Measurements from ENCODE around the gene PSMD7.

DNA sequence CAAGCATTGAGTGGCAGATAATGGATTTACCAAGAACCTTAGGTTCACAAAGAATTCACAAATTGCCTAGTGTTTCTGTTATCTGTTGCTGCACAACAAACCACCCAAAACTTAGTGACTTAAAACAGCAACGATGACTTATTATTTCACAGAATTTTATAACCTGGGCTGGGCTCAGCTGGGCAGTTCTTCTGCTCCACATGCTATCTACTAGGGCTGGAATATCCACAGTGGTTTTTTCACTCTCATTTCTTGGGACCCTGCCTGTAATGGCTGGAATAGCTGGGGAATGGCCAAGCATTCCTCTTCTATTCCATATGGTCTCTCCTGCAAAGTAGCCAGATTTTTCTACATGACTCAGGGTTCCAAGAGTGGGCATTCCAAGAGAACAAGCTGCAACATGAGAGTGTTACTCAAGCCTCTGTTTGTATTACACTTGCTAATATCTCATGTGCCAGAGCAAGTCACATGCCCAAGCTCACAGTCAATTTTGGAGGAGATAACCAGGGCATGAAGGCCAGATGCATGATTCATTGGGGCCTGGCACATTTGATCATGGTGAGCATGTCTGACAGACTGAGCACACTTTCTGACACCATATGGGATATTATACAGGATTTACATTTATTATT is 4.9 kb upstream of the PSMD7 start:
- TF ChIP-seq, protein P1, sequence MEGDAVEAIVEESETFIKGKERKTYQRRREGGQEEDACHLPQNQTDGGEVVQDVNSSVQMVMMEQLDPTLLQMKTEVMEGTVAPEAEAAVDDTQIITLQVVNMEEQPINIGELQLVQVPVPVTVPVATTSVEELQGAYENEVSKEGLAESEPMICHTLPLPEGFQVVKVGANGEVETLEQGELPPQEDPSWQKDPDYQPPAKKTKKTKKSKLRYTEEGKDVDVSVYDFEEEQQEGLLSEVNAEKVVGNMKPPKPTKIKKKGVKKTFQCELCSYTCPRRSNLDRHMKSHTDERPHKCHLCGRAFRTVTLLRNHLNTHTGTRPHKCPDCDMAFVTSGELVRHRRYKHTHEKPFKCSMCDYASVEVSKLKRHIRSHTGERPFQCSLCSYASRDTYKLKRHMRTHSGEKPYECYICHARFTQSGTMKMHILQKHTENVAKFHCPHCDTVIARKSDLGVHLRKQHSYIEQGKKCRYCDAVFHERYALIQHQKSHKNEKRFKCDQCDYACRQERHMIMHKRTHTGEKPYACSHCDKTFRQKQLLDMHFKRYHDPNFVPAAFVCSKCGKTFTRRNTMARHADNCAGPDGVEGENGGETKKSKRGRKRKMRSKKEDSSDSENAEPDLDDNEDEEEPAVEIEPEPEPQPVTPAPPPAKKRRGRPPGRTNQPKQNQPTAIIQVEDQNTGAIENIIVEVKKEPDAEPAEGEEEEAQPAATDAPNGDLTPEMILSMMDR (IDR thresholded peaks at IDR 0.05 in 2 of 3, conservative IDR thresholded peaks at IDR 0.05 in 1 of 3; ENCODE audit: borderline replicate concordance in 1 of 3, insufficient read depth in 1 of 3, low read depth in 2 of 3, low read length in 2 of 3), result no peak
- TF ChIP-seq SP1 (IDR thresholded peaks at IDR 0.05; ENCODE audit: low read depth) (no peak), EGR1 (IDR thresholded peaks at IDR 0.05; ENCODE audit: low read depth) (no peak), POLR2AphosphoS5 (IDR thresholded peaks at IDR 0.05; ENCODE audit: low read depth, low read length) (no peak)

Measured in HCT116 (cell line).